IMR-90 (cell line): ENCODE data around the gene PPP1R12B. TPM values are rescaled to one million over a fixed set of nuclear protein-coding genes. Genes with fewer than 3 reads are reported as not detected.
A peak's percentile ranks its signal among the peaks of the same experiment; 100 is the strongest.
"Not testable (repeated sequence)": the region's sequence is repeated elsewhere in the genome, so short reads cannot be mapped to it uniquely, and the experiment has no call there.

Experiments
- ATAC-seq: fragments of 200-7000 bp; cut with Tn5 transposase; 2 replicates; pipeline ENCODE4 v1.9.1; 2020; ENCODE audit warnings: low read depth, mild to moderate bottlenecking, moderate library complexity
- BruUV-seq: library from RNA; stranded (reverse); fragments of 400-500 nt; replicated peaks from 2 replicates; lab custom pipeline; 2021; lab: Mats Ljungman, UMichigan
- CTCF ChIA-PET: fragments of 300-600 bp; formaldehyde crosslinking; extraction: SDS; loops from one replicate; lab custom pipeline; 2021; ENCODE audit warnings: antibody characterized with exemption; lab: Yijun Ruan, JAX
- POLR2A ChIA-PET: fragments of 300-600 bp; sonication (Branson Sonifier 250); formaldehyde crosslinking; loops from one replicate; lab custom pipeline; 2022; ENCODE audit warnings: antibody characterized with exemption; ENCODE audit not compliant: unreplicated experiment; lab: Charles Lee
- DNase-seq: peaks from one replicate; pipeline ENCODE4 v3.0.0; 2013
- H2AFZ ChIP-seq: replicated peaks from 2 replicates; pipeline ENCODE3; 2013; ENCODE audit warnings: low read length, mild to moderate bottlenecking; ENCODE audit not compliant: poor library complexity
- H2AK5ac ChIP-seq: 2 replicates; pipeline ENCODE4 v1.6.1; 2013; ENCODE audit warnings: low read depth, low read length, inconsistent platforms
- H2AK9ac ChIP-seq: replicated peaks from 2 replicates; pipeline ENCODE3; 2013; ENCODE audit warnings: mild to moderate bottlenecking, low read depth, low read length, moderate library complexity; ENCODE audit not compliant: poor library complexity
- H2BK120ac ChIP-seq: 2 replicates; pipeline ENCODE4 v1.6.1; 2013; ENCODE audit warnings: low read depth, low read length, inconsistent platforms
- H2BK15ac ChIP-seq: 3 replicates; pipeline ENCODE4 v1.6.1; 2013; ENCODE audit warnings: low read depth, low read length, inconsistent platforms
- H2BK20ac ChIP-seq: 2 replicates; pipeline ENCODE4 v1.6.1; 2013; ENCODE audit warnings: low read depth, mild to moderate bottlenecking, inconsistent platforms, low read length, moderate library complexity
- H2BK5ac ChIP-seq: 2 replicates; pipeline ENCODE4 v1.6.1; 2013; ENCODE audit warnings: mild to moderate bottlenecking, low read depth, low read length, inconsistent platforms; ENCODE audit not compliant: poor library complexity, severe bottlenecking
- H3K14ac ChIP-seq: replicated peaks from 2 replicates; pipeline ENCODE4 v1.6.1; 2013; ENCODE audit warnings: low read depth, low read length, inconsistent platforms
- H3K18ac ChIP-seq: 2 replicates; pipeline ENCODE4 v1.6.1; 2013; ENCODE audit warnings: low read depth, low read length, control low read depth
- H3K23ac ChIP-seq: 2 replicates; pipeline ENCODE4 v1.6.1; 2013; ENCODE audit warnings: low read depth, low read length, inconsistent platforms
- H3K27ac ChIP-seq: 2 replicates; pipeline ENCODE4 v1.5.1; 2013; ENCODE audit warnings: mild to moderate bottlenecking, control low read depth, low read length; ENCODE audit not compliant: insufficient read depth
- H3K27me3 ChIP-seq: 2 replicates; pipeline ENCODE4 v1.6.1; 2013; ENCODE audit warnings: low read length; ENCODE audit not compliant: control insufficient read depth, insufficient read depth
- H3K36me3 ChIP-seq: 2 replicates; pipeline ENCODE4 v1.6.1; 2013; ENCODE audit warnings: low read length, mixed read lengths; ENCODE audit not compliant: control insufficient read depth, insufficient read depth
- H3K4ac ChIP-seq: 2 replicates; pipeline ENCODE4 v1.6.1; 2013; ENCODE audit warnings: low read depth, low read length, inconsistent platforms
- H3K4me1 ChIP-seq: 2 replicates; pipeline ENCODE4 v1.6.1; 2013; ENCODE audit warnings: low read length, mixed read lengths; ENCODE audit not compliant: control insufficient read depth, insufficient read depth
- H3K4me2 ChIP-seq: 2 replicates; pipeline ENCODE4 v1.6.1; 2013; ENCODE audit warnings: low read depth, mild to moderate bottlenecking, control low read depth, low read length, moderate library complexity
- H3K4me3 ChIP-seq: 2 replicates; pipeline ENCODE4 v1.5.1; 2013; ENCODE audit warnings: low read depth, mild to moderate bottlenecking, control low read depth, low read length, moderate library complexity; ENCODE audit not compliant: insufficient read depth
- H3K56ac ChIP-seq: 2 replicates; pipeline ENCODE4 v1.6.1; 2013; ENCODE audit warnings: low read length, inconsistent platforms; ENCODE audit not compliant: insufficient read depth; ENCODE audit errors: extremely low read depth
- H3K79me1 ChIP-seq, 2 experiments: 2 replicates each; pipeline ENCODE4 v1.6.1; 2013; ENCODE audit warnings: low read length in 2 of 2, inconsistent platforms in 1 of 2, low read depth in 1 of 2
- H3K9ac ChIP-seq: 2 replicates; pipeline ENCODE4 v1.6.1; 2013; ENCODE audit warnings: low read depth, low read length, control low read depth
- H3K9me1 ChIP-seq: 2 replicates; pipeline ENCODE4 v1.6.1; 2013; ENCODE audit warnings: low read length, inconsistent platforms; ENCODE audit not compliant: insufficient read depth
- H3K9me3 ChIP-seq: 2 replicates; pipeline ENCODE4 v1.6.1; 2013; ENCODE audit warnings: low read length; ENCODE audit not compliant: control insufficient read depth, insufficient read depth
- H4K20me1 ChIP-seq: 2 replicates; pipeline ENCODE4 v1.6.1; 2013; ENCODE audit warnings: low read length, inconsistent platforms; ENCODE audit not compliant: insufficient read depth
- H4K5ac ChIP-seq: 2 replicates; pipeline ENCODE4 v1.6.1; 2013; ENCODE audit warnings: mild to moderate bottlenecking, low read depth, low read length, control low read depth
- H4K8ac ChIP-seq, 2 experiments: 2 replicates each; pipeline ENCODE4 v1.6.1; 2013; ENCODE audit warnings: low read depth in 2 of 2, low read length in 2 of 2, control low read depth in 1 of 2, inconsistent platforms in 1 of 2
- H4K91ac ChIP-seq: 2 replicates; pipeline ENCODE4 v1.6.1; 2013; ENCODE audit warnings: low read depth, low read length, inconsistent platforms; ENCODE audit not compliant: insufficient read depth
- WGBS, 2 experiments: methylation state at CpG; one replicate each; pipeline versions ENCODE4 v1.1.5 to v1.1.7; 2013; ENCODE audit warnings: missing lambda C conversion rate in 2 of 2; ENCODE audit not compliant: insufficient read length in 1 of 2; ENCODE audit errors: extremely low coverage in 2 of 2; 5-methylcytosine and 5-hydroxymethylcytosine counted together
- dilution Hi-C: fragments of 300-500 bp; cut with HindIII; formaldehyde crosslinking; loops from one replicate; pipeline ENCODE4 v1.14.3; 2018; ENCODE audit warnings: low sequenced_read_pairs; ENCODE audit not compliant: unreplicated experiment
- in situ Hi-C: fragments of 300-500 bp; cut with MboI; formaldehyde crosslinking; loops from 3 replicates; pipeline ENCODE4 v1.14.3; 2019; ENCODE audit warnings: low sequenced_read_pairs, inconsistent platforms, mixed read lengths
- intact Hi-C: fragments of 100-400 bp; cut with micrococcal nuclease; formaldehyde crosslinking; loops from 2 replicates; pipeline ENCODE4 v1.10.0; 2022
- polyA plus RNA-seq, 3 experiments: library from polyadenylated mRNA; depleted of rRNA; stranded (reverse); fragments of >200 nt; gene quantifications; 2 replicates each; pipeline ENCODE4 v1.2.3, GENCODE V29; 2012; ENCODE audit warnings: low replicate concordance in 1 of 3
- total RNA-seq: library from RNA; depleted of rRNA; stranded (reverse); fragments of >200 nt; gene quantifications from 2 replicates; pipeline ENCODE4 v1.2.3, GENCODE V29; 2012

Gene PPP1R12B
- total and polyA plus RNA-seq, 2 of the 4 experiments (the other 2 are of a cell fraction): 8.5 to 12.0 TPM

DNA sequence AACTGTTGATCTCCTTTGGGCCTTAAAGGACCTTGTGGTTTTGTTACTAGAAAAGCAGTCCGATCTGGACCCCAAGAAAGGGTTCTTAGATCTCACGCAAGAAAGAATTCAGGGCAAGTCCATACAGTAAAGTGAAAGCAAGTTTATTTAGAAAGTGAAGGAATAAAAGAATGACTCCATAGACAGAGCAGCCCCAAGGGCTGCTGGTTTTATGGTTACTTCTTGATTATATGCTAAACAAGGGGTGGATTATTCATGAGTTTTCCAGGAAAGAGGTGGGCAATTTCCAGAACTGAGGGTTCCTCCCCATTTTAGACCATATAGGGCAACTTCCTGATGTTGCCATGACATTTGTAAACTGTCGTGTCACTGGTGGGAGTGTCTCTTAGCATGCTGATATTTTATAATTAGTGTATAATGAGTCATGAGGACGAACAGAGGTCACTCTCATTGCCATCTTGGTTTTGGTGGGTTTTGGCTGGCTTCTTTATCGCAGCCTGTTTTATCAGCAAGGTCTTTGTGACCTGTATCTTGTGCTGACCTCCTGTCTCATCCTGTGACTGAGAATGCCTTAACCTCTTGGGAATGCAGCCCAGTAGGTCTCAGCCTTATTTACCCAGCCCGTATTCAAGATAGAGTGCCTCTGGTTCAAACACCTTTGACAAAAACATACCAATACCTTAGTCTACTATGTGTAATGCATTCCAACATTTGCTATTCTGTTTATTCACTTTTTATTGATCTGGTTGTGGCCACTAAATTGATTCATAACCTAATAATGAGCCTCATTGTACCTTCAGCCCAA, 183.5 kb downstream of the PPP1R12B start:
- H3K9me1 ChIP-seq, H4K20me1 ChIP-seq, in situ Hi-C loops, DNase-seq, POLR2A ChIA-PET, H3K56ac ChIP-seq, H3K4me1 ChIP-seq, CTCF ChIA-PET, H2BK15ac ChIP-seq, H4K5ac ChIP-seq, H2BK120ac ChIP-seq, dilution Hi-C loops, H3K18ac ChIP-seq, H3K4ac ChIP-seq, H4K91ac ChIP-seq, BruUV-seq, H2AFZ ChIP-seq, H3K23ac ChIP-seq, H3K27me3 ChIP-seq, H3K36me3 ChIP-seq, H3K79me1 ChIP-seq, H2BK5ac ChIP-seq, H3K4me3 ChIP-seq, H2BK20ac ChIP-seq, H3K14ac ChIP-seq, H2AK9ac ChIP-seq, H3K27ac ChIP-seq, H2AK5ac ChIP-seq, intact Hi-C loops, H3K9ac ChIP-seq, H3K9me3 ChIP-seq: not testable (repeated sequence)
- no CpG with 5 or more reads among the region's 6 CpGs for WGBS, 2 experiments
- H3K4me2 ChIP-seq: peak overlapping the region; percentile 82; the same call in 1 of the 2 replicates
- peak overlapping the region in 1 of 2 experiments; percentile 52; a peak in 2 of 4 replicates for H4K8ac ChIP-seq
- ATAC-seq: peak; percentile 44
